NCI-H82 treated with DMSO at 0.1 percent for 48 hours (cell line): Measurements from ENCODE around the gene CELF4.

Experiments
- DNase-seq: peaks from one replicate; lab custom pipeline; 2025; ENCODE audit not compliant: unreplicated experiment; lab: John Stamatoyannopoulos, UW

CELF4 gene

DNA sequence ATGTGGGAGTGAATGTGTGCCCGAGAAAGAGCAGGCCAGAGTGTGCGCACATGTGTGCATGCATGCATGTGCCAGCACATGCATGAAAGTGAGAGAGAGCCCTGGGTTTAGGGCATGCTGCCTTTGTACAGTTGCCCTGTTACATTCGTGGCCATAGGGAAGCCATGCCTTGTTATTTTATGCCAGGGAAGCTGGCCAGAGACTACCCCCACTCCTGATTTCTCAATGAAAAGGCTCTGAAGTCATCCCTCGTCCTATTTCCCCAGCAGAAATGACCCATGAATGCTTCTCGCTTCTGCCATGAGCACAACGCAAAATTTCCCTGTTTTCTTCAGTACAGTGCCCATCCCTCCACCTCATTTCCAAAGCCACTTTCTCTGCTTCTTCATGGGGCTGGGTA, 143.0 kb downstream of the CELF4 start:
- DNase-seq: no peak

- no peak for DNase-seq
These were observed 143.5 kb downstream of the CELF4 start for GRCh38 chr18:37422116-37422515.

DNA sequence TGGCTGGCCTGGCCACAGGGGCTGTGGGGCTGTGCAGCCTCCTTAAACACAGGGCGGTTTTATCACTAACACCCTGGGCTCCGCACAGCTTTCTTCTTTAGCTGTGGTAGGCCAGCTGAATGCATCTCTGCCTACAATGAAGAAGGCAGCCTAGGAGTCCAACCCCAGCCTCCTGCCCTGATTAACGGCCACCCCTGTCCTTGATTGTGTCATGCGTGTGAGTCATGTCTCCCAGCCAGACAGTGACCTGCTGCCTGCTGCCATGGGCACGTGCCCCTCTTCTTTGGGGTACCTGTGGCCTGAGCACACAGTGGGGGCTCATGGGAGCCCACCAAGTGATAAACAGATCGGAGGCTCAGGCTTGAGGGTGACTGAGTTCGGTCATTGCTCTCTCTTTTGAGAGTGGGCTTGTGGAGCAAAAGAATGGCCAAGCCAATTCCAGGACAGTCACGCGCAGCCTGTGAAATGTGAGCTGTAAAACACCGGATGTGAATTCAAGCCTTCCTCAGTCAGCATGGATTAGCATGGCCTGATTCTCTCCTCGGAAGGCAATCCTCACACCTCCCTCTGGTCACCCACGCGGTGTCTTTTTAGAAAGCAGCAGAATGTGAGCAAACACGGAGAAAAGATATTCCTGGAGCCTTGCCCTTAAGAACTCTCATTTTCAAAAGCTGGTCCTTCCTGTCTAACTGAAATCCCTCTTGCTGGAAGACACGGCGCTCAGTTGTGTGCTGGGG, 144.1 kb downstream of the CELF4 start:
- DNase-seq: no peak

DNA sequence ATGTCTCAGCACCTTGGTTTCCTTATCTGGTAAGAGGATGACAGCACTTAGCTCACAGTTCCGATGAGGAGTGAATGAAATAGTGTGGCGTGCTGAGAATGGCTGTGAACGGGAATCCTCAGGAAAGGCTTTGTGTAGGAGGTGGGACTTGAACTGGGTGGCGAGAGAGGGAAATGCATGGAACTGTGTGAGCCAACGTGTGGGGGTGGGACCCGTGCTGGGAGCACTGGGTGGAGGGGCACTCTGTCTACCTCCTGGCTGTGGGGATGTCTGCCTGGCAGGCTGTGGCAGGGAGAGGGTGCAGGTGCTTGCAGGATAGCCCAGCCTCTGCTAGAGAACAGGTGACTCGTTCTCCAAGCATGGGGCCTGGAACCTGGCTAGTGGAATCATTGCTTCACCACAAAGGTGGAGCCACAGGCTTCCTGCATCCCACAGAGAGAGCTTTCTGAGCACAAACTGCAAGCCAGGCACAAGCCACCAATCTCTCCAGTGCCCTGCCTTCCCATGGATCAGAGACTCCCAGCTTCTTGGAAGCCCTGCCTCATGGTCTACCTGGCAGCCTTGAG, 145.2 kb downstream of the CELF4 start:
- DNase-seq: no peak

GRCh38 chr18:37419866-37420265, 145.7 kb downstream of the CELF4 start:
- no peak for DNase-seq

GRCh38 chr18:37419315-37419714, 146.3 kb downstream of the CELF4 start:
- DNase-seq: no peak

GRCh38 chr18:37414816-37415215, 150.8 kb downstream of the CELF4 start:
- no peak for DNase-seq

- no peak for DNase-seq
These were observed 152.8 kb downstream of the CELF4 start for GRCh38 chr18:37412829-37413228.

- DNase-seq: no peak
These were observed 153.3 kb downstream of the CELF4 start for GRCh38 chr18:37412333-37412732.

DNA sequence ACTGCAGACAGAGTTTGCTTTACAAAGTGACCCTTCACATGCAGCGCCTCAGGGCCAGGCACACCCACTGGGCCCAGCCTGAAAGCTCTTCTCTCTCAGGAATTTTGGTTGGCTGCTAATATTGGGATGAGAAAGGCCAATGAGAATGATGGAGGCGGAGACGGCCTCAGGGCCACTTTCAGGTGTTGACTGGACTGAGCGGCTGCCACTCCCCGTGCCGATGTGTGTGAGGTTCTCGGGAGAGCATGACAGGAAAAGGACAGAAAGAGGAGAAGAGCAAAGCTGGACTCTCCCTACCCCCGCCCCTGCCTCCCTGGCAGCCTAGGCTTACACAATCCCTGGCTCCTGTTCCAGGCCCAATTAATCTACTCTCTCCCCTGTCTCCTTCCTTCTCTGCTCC, 155.7 kb downstream of the CELF4 start:
- no peak for DNase-seq

- no peak for DNase-seq
These were observed 156.8 kb downstream of the CELF4 start for GRCh38 chr18:37408676-37409265.

DNA sequence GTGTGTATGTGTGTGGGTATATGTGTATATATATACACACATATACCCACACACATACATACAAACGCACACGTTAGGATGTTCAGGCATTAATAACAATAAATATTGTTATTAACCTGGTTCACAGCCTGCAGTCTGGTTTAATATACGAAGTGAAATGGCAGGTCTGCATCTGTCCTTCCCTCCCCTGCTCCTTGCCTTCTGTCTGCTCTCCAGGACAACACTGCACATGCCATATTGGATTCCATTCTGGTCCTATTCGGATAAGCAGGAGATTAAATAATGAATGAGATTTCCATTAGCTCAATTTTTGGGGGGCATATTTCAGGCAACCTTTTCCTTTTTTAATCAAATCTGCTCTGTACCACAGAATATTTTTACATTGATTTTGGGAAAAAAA, 158.0 kb downstream of the CELF4 start:
- DNase-seq: no peak

DNA sequence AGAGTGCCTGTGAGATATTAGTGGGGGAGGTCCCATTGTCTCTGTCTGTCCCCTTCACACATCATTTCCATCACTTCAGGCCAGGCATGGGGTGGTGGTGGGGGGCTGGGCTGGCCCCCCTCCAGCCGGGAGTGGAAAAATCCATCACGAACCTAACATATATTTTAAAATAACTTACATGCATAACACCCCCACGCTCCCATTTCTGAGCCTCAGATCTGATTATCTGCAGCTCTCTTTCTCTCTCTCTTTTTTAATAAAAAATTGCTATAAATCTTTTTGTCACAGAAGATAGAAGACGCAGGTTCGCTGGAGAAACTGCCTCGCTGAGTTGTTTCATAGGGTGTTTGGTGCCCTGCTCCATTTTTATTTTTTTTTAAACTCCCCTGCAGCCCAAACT, 159.8 kb downstream of the CELF4 start:
- no peak for DNase-seq

- DNase-seq: no peak
These were observed 160.4 kb downstream of the CELF4 start for GRCh38 chr18:37405229-37405628.

DNA sequence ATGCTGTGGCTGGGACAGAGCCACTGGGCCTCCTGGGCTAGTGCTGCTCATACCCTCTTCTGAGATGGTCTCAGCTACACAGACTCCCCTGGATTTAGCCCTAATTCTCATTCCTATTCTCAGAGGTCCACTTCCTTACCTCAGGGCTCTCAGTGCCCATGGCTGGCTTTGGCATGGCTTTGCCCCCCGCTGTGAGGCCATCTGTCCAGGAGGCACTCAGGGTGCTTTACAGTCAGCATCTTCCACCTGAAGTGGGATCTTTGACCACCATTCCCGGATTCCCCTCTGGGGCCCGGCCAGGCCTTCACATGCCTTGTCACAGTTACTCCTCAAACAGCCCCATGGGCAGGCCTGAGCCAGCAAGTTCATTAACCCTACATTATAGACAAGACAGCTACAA, 161.8 kb downstream of the CELF4 start:
- DNase-seq: no peak

DNA sequence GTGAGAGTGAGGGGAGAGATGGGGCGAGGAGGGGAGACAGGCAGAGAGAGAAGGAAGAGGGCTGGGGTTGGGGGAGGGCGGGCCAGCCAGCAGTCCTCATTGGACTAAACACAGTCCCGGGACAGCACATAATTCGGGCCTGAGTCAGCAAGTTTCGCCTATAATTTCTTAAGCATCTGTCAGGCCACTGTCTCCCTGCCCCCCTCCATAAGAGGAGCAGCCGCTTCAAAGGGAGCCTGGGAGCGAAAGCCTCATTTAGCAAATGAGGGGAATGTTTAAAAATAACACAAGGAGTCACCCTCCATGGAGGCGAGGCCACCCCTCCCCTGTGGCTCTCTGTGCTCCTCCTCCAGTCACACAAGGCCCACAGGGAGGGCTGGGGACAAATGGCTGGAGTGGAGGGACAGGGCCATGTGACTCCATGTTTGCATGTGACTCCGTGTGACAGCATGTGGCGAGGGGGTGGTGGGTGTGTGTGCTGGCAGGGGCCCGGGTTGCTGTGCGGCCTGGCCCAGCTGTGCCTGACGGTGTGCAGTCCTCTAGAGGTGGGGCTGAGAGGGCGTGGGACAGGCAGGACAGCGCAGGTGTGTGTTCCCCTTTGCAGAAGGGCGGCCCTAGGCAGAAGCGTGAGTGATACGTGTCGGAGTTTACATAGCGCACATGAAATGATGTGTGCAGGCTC, 162.4 kb downstream of the CELF4 start:
- DNase-seq: no peak

GRCh38 chr18:37402735-37403099, 162.9 kb downstream of the CELF4 start:
- no peak for DNase-seq

- no peak for DNase-seq
These were observed 164.8 kb downstream of the CELF4 start for GRCh38 chr18:37400802-37401201.

- no peak for DNase-seq
These were observed 167.2 kb downstream of the CELF4 start for GRCh38 chr18:37398248-37398920.

DNA sequence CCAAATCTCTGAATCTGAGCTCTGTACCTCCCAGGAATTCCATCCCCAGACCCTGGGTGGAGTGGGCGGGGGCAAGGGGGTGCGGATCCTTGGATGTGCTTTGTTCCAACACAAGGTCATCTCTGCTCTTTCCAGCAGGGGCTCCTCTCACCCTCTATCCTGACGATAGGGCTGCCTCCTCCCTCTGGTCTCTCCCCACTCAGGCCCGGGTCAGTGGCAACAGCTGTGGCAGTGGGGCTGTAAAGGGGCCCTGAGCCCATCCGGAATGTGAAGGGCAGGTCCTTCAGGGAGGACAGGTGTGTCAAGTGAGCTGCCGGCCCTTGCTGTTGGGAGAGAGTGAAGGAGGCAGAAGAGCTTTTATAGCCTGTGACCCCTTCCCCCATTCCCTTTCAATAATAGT, 167.8 kb downstream of the CELF4 start:
- no peak for DNase-seq

- DNase-seq: no peak
These were observed 168.5 kb downstream of the CELF4 start for GRCh38 chr18:37396971-37397720.
